IMR-90 (cell line): ENCODE measurements around the gene CHCHD4. TPM values are rescaled to one million over a fixed set of nuclear protein-coding genes. Genes with fewer than 3 reads are reported as not detected.
A peak's percentile ranks its signal among the peaks of the same experiment; 100 is the strongest.

ENCODE experiments used
- ATAC-seq: fragments of 200-7000 bp; cut with Tn5 transposase; 2 replicates; pipeline ENCODE4 v1.9.1; 2020; ENCODE audit warnings: low read depth, mild to moderate bottlenecking, moderate library complexity
- BruUV-seq: library from RNA; stranded (reverse); fragments of 400-500 nt; replicated peaks from 2 replicates; lab custom pipeline; 2021; lab: Mats Ljungman, UMichigan
- CTCF ChIA-PET: fragments of 300-600 bp; formaldehyde crosslinking; extraction: SDS; loops from one replicate; lab custom pipeline; 2021; ENCODE audit warnings: antibody characterized with exemption; lab: Yijun Ruan, JAX
- POLR2A ChIA-PET: fragments of 300-600 bp; sonication (Branson Sonifier 250); formaldehyde crosslinking; loops from one replicate; lab custom pipeline; 2022; ENCODE audit warnings: antibody characterized with exemption; ENCODE audit not compliant: unreplicated experiment; lab: Charles Lee
- DNase-seq: peaks from one replicate; pipeline ENCODE4 v3.0.0; 2013
- H2AFZ ChIP-seq: replicated peaks from 2 replicates; pipeline ENCODE3; 2013; ENCODE audit warnings: low read length, mild to moderate bottlenecking; ENCODE audit not compliant: poor library complexity
- H2AK5ac ChIP-seq: 2 replicates; pipeline ENCODE4 v1.6.1; 2013; ENCODE audit warnings: low read depth, low read length, inconsistent platforms
- H2AK9ac ChIP-seq: replicated peaks from 2 replicates; pipeline ENCODE3; 2013; ENCODE audit warnings: mild to moderate bottlenecking, low read depth, low read length, moderate library complexity; ENCODE audit not compliant: poor library complexity
- H2BK120ac ChIP-seq: 2 replicates; pipeline ENCODE4 v1.6.1; 2013; ENCODE audit warnings: low read depth, low read length, inconsistent platforms
- H2BK15ac ChIP-seq: 3 replicates; pipeline ENCODE4 v1.6.1; 2013; ENCODE audit warnings: low read depth, low read length, inconsistent platforms
- H2BK20ac ChIP-seq: 2 replicates; pipeline ENCODE4 v1.6.1; 2013; ENCODE audit warnings: low read depth, mild to moderate bottlenecking, inconsistent platforms, low read length, moderate library complexity
- H2BK5ac ChIP-seq: 2 replicates; pipeline ENCODE4 v1.6.1; 2013; ENCODE audit warnings: mild to moderate bottlenecking, low read depth, low read length, inconsistent platforms; ENCODE audit not compliant: poor library complexity, severe bottlenecking
- H3K14ac ChIP-seq: replicated peaks from 2 replicates; pipeline ENCODE4 v1.6.1; 2013; ENCODE audit warnings: low read depth, low read length, inconsistent platforms
- H3K18ac ChIP-seq: 2 replicates; pipeline ENCODE4 v1.6.1; 2013; ENCODE audit warnings: low read depth, low read length, control low read depth
- H3K23ac ChIP-seq: 2 replicates; pipeline ENCODE4 v1.6.1; 2013; ENCODE audit warnings: low read depth, low read length, inconsistent platforms
- H3K27ac ChIP-seq: 2 replicates; pipeline ENCODE4 v1.5.1; 2013; ENCODE audit warnings: mild to moderate bottlenecking, control low read depth, low read length; ENCODE audit not compliant: insufficient read depth
- H3K27me3 ChIP-seq: 2 replicates; pipeline ENCODE4 v1.6.1; 2013; ENCODE audit warnings: low read length; ENCODE audit not compliant: control insufficient read depth, insufficient read depth
- H3K36me3 ChIP-seq: 2 replicates; pipeline ENCODE4 v1.6.1; 2013; ENCODE audit warnings: low read length, mixed read lengths; ENCODE audit not compliant: control insufficient read depth, insufficient read depth
- H3K4ac ChIP-seq: 2 replicates; pipeline ENCODE4 v1.6.1; 2013; ENCODE audit warnings: low read depth, low read length, inconsistent platforms
- H3K4me1 ChIP-seq: 2 replicates; pipeline ENCODE4 v1.6.1; 2013; ENCODE audit warnings: low read length, mixed read lengths; ENCODE audit not compliant: control insufficient read depth, insufficient read depth
- H3K4me2 ChIP-seq: 2 replicates; pipeline ENCODE4 v1.6.1; 2013; ENCODE audit warnings: low read depth, mild to moderate bottlenecking, control low read depth, low read length, moderate library complexity
- H3K4me3 ChIP-seq: 2 replicates; pipeline ENCODE4 v1.5.1; 2013; ENCODE audit warnings: low read depth, mild to moderate bottlenecking, control low read depth, low read length, moderate library complexity; ENCODE audit not compliant: insufficient read depth
- H3K56ac ChIP-seq: 2 replicates; pipeline ENCODE4 v1.6.1; 2013; ENCODE audit warnings: low read length, inconsistent platforms; ENCODE audit not compliant: insufficient read depth; ENCODE audit errors: extremely low read depth
- H3K79me1 ChIP-seq, 2 experiments: 2 replicates each; pipeline ENCODE4 v1.6.1; 2013; ENCODE audit warnings: low read length in 2 of 2, inconsistent platforms in 1 of 2, low read depth in 1 of 2
- H3K9ac ChIP-seq: 2 replicates; pipeline ENCODE4 v1.6.1; 2013; ENCODE audit warnings: low read depth, low read length, control low read depth
- H3K9me1 ChIP-seq: 2 replicates; pipeline ENCODE4 v1.6.1; 2013; ENCODE audit warnings: low read length, inconsistent platforms; ENCODE audit not compliant: insufficient read depth
- H3K9me3 ChIP-seq: 2 replicates; pipeline ENCODE4 v1.6.1; 2013; ENCODE audit warnings: low read length; ENCODE audit not compliant: control insufficient read depth, insufficient read depth
- H4K20me1 ChIP-seq: 2 replicates; pipeline ENCODE4 v1.6.1; 2013; ENCODE audit warnings: low read length, inconsistent platforms; ENCODE audit not compliant: insufficient read depth
- H4K5ac ChIP-seq: 2 replicates; pipeline ENCODE4 v1.6.1; 2013; ENCODE audit warnings: mild to moderate bottlenecking, low read depth, low read length, control low read depth
- H4K8ac ChIP-seq, 2 experiments: 2 replicates each; pipeline ENCODE4 v1.6.1; 2013; ENCODE audit warnings: low read depth in 2 of 2, low read length in 2 of 2, control low read depth in 1 of 2, inconsistent platforms in 1 of 2
- H4K91ac ChIP-seq: 2 replicates; pipeline ENCODE4 v1.6.1; 2013; ENCODE audit warnings: low read depth, low read length, inconsistent platforms; ENCODE audit not compliant: insufficient read depth
- CEBPB ChIP-seq: IDR thresholded peaks from 2 replicates; pipeline ENCODE4 v1.6.1; 2012; ENCODE audit warnings: low read depth, low read length, improper control_type of control experiment
- POLR2A ChIP-seq: IDR thresholded peaks from 2 replicates; pipeline ENCODE4 v1.6.1; 2012; ENCODE audit warnings: mild to moderate bottlenecking, low read depth, low read length
- WGBS, 2 experiments: methylation state at CpG; one replicate each; pipeline versions ENCODE4 v1.1.5 to v1.1.7; 2013; ENCODE audit warnings: missing lambda C conversion rate in 2 of 2; ENCODE audit not compliant: insufficient read length in 1 of 2; ENCODE audit errors: extremely low coverage in 2 of 2; 5-methylcytosine and 5-hydroxymethylcytosine counted together
- dilution Hi-C: fragments of 300-500 bp; cut with HindIII; formaldehyde crosslinking; loops from one replicate; pipeline ENCODE4 v1.14.3; 2018; ENCODE audit warnings: low sequenced_read_pairs; ENCODE audit not compliant: unreplicated experiment
- in situ Hi-C: fragments of 300-500 bp; cut with MboI; formaldehyde crosslinking; loops from 3 replicates; pipeline ENCODE4 v1.14.3; 2019; ENCODE audit warnings: low sequenced_read_pairs, inconsistent platforms, mixed read lengths
- intact Hi-C: fragments of 100-400 bp; cut with micrococcal nuclease; formaldehyde crosslinking; loops from 2 replicates; pipeline ENCODE4 v1.10.0; 2022
- polyA plus RNA-seq, 3 experiments: library from polyadenylated mRNA; depleted of rRNA; stranded (reverse); fragments of >200 nt; gene quantifications; 2 replicates each; pipeline ENCODE4 v1.2.3, GENCODE V29; 2012; ENCODE audit warnings: low replicate concordance in 1 of 3
- total RNA-seq: library from RNA; depleted of rRNA; stranded (reverse); fragments of >200 nt; gene quantifications from 2 replicates; pipeline ENCODE4 v1.2.3, GENCODE V29; 2012

The CHCHD4 gene
- total and polyA plus RNA-seq, 2 of the 4 experiments (the other 2 are of a cell fraction): 9.0 to 9.8 TPM

- Histone ChIP-seq H3K4me1 (peaks cover 7% of the 10 kb centered on the region), H3K4me2 (peak overlapping the region; percentile 2; the same call in 1 of the 2 replicates), H3K18ac (0 out of 2 replicates have a peak overlapping the region, but pooled peaks have one; percentile 2), H2BK15ac (no peak overlapping the region), H4K5ac (peak overlapping the region; percentile 1; the same call in 1 of the 2 replicates), H3K4ac (peak overlapping the region; percentile 25; the same call in 1 of the 2 replicates), H3K9ac (peak overlapping the region; percentile 26; the same call in 1 of the 2 replicates), H3K56ac (no peak overlapping the region), H3K23ac (no peak overlapping the region; the same call in 1 of the 2 replicates), H2BK20ac (no peak overlapping the region; the same call in 1 of the 2 replicates), H2AFZ (peak overlapping the region; percentile 3), H3K9me1 (peaks cover 12% of the 10 kb centered on the region; the same call in 1 of the 2 replicates), H3K79me1 (peaks cover 22 to 30% of the 10 kb centered on the region in 2 experiments), H3K14ac (0 out of 2 replicates have a peak overlapping the region, but pooled peaks have one; percentile 32), H3K36me3 (peaks cover 15% of the 10 kb centered on the region), H4K91ac (peak overlapping the region; percentile 5; the same call in 1 of the 2 replicates), H2BK120ac (0 out of 2 replicates have a peak overlapping the region, but pooled peaks have one; percentile 11), H3K4me3 (no peak overlapping the region), H3K9me3 (no peaks in the 10 kb centered on the region), H3K27me3 (no peaks in the 10 kb centered on the region), H2BK5ac (peak overlapping the region; percentile 10), H2AK5ac (no peak overlapping the region), H4K8ac (peak overlapping the region; percentile 27 to 45; a peak in 1 of 4 replicates), H3K27ac (peak overlapping the region; percentile 55; the same call in 1 of the 2 replicates), H4K20me1 (no peaks in the 10 kb centered on the region), H2AK9ac (no peak overlapping the region)
- POLR2A ChIA-PET: no interaction called here
- CTCF ChIA-PET: no interaction called here
- ATAC-seq: peak; percentile 81
- dilution Hi-C loops (no loop called here), intact Hi-C loops (no loop called here), in situ Hi-C loops (loop anchor here (25.0 kb wide), 2 partner anchors 231 to 631 kb away; partner anchors contain the start of genes HDAC11 and WNT7A)
- BruUV-seq: no TSS peak
- TF ChIP-seq POLR2A (no peak), CEBPB (peak; percentile 92)
- WGBS, 2 experiments: 25% methylated on average over 6 of the region's 13 CpGs; no CpG with 5 or more reads in 1 of the 2 experiments
- DNase-seq: peak; percentile 62
Observed at GRCh38 chr3:14118400-14119381, 6.0 kb downstream of the CHCHD4 start.
